Frontal cortex (tissue), 4 donors: ENCODE data around the gene KCNC1. TPM values are rescaled to one million over a fixed set of nuclear protein-coding genes. Genes with fewer than 3 reads are reported as not detected.

Source experiments
- DNase-seq, 2 donors: peaks; one replicate each; pipeline ENCODE4 v3.0.0; 2012; ENCODE audit warnings: low spot score in 2 of 2
- FAIRE-seq: peaks from 2 replicates; lab custom pipeline; 2012; peaks lifted over from hg19 to GRCh38; lab: Jason Lieb, UNC
- total RNA-seq: library from RNA; depleted of rRNA; stranded (reverse); fragments of >200 nt; gene quantifications from one replicate; pipeline ENCODE4 v1.2.3, GENCODE V29; 2014
- donor health status: control.
- donor health status: control.
- donor health status: control.

Gene KCNC1
- total RNA-seq, 1 donor from 2014 or later = 5.3 TPM

GRCh38 chr11:17735818-17736578, 1.4 kb downstream of the KCNC1 start:
- FAIRE-seq = no peak
- DNase-seq = no peak

GRCh38 chr11:17736579-17736893, 2.0 kb downstream of the KCNC1 start:
- FAIRE-seq (no peak), DNase-seq (no peak)

GRCh38 chr11:17736930-17737817, 2.6 kb downstream of the KCNC1 start:
- DNase-seq (no peak), FAIRE-seq (no peak)

- FAIRE-seq = no peak
- no peak for DNase-seq
Observed at GRCh38 chr11:17738151-17738973, 3.8 kb downstream of the KCNC1 start.

- DNase-seq = no peak
- no peak for FAIRE-seq
Observed at GRCh38 chr11:17739945-17740338, 5.4 kb downstream of the KCNC1 start.

GRCh38 chr11:17740649-17741235, 6.2 kb downstream of the KCNC1 start:
- FAIRE-seq = no peak

GRCh38 chr11:17741487-17741886, 6.9 kb downstream of the KCNC1 start:
- DNase-seq = no peak

More at GRCh38 chr11:17740649-17741235, 6.2 kb downstream of the KCNC1 start:
- DNase-seq = no peak

GRCh38 chr11:17742019-17742418, 7.4 kb downstream of the KCNC1 start:
- DNase-seq = no peak
- no peak for FAIRE-seq

More at GRCh38 chr11:17741487-17741886, 6.9 kb downstream of the KCNC1 start:
- FAIRE-seq = no peak

- DNase-seq = no peak
- no peak for FAIRE-seq
Observed at GRCh38 chr11:17743026-17743807, 8.6 kb downstream of the KCNC1 start.

- DNase-seq = no peak
- no peak for FAIRE-seq
Observed at GRCh38 chr11:17743808-17744119, 9.2 kb downstream of the KCNC1 start.

- FAIRE-seq = no peak
- no peak for DNase-seq
Observed at GRCh38 chr11:17744151-17744940, 9.8 kb downstream of the KCNC1 start.

GRCh38 chr11:17745023-17745772, 10.6 kb downstream of the KCNC1 start:
- FAIRE-seq = no peak

GRCh38 chr11:17746096-17746495, 11.5 kb downstream of the KCNC1 start:
- FAIRE-seq (no peak), DNase-seq (no peak)

More at GRCh38 chr11:17745023-17745772, 10.6 kb downstream of the KCNC1 start:
- no peak for DNase-seq

- FAIRE-seq = no peak
- no peak for DNase-seq
Observed at GRCh38 chr11:17747131-17747955, 12.8 kb downstream of the KCNC1 start.

- FAIRE-seq (no peak), DNase-seq (no peak)
Observed at GRCh38 chr11:17748044-17748443, 13.5 kb downstream of the KCNC1 start.

GRCh38 chr11:17748761-17749721, 14.5 kb downstream of the KCNC1 start:
- no peak for DNase-seq
- no peak for FAIRE-seq
